ENCODE measurements around the gene RBMS2.

DNA sequence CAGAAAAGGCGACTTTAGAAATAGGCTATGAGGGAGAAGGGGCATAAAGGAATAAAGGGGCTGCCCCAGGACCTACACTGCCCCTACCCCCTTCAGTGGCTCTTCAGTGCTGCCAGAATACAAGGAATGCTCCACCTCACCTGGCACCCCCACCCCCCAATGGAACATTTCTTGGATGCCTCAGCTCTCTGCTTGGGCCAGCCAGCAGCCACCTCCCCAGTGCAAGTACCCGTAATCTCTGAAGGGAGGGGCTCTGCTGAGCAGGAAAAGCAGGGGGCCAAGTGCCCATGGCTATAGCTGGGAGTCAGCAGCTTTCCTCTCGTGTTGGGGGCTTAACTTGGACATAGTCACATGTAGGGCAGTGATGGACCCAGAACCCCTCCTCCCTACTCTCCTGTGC, 75.2 kb downstream of the RBMS2 start:
- TF ChIP-seq, protein P1, sequence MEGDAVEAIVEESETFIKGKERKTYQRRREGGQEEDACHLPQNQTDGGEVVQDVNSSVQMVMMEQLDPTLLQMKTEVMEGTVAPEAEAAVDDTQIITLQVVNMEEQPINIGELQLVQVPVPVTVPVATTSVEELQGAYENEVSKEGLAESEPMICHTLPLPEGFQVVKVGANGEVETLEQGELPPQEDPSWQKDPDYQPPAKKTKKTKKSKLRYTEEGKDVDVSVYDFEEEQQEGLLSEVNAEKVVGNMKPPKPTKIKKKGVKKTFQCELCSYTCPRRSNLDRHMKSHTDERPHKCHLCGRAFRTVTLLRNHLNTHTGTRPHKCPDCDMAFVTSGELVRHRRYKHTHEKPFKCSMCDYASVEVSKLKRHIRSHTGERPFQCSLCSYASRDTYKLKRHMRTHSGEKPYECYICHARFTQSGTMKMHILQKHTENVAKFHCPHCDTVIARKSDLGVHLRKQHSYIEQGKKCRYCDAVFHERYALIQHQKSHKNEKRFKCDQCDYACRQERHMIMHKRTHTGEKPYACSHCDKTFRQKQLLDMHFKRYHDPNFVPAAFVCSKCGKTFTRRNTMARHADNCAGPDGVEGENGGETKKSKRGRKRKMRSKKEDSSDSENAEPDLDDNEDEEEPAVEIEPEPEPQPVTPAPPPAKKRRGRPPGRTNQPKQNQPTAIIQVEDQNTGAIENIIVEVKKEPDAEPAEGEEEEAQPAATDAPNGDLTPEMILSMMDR (optimal IDR thresholded peaks at IDR 0.05 in 1 of 3, IDR thresholded peaks at IDR 0.05 in 1 of 3, conservative IDR thresholded peaks at IDR 0.05 in 1 of 3; ENCODE audit: extremely low read depth in 1 of 3, insufficient read depth in 2 of 3, low read length in 3 of 3), result no peak
- no peak for TF ChIP-seq EZH2 (IDR thresholded peaks at IDR 0.05; ENCODE audit: low read length)
